ENCODE measurements around the gene BSG.

DNA sequence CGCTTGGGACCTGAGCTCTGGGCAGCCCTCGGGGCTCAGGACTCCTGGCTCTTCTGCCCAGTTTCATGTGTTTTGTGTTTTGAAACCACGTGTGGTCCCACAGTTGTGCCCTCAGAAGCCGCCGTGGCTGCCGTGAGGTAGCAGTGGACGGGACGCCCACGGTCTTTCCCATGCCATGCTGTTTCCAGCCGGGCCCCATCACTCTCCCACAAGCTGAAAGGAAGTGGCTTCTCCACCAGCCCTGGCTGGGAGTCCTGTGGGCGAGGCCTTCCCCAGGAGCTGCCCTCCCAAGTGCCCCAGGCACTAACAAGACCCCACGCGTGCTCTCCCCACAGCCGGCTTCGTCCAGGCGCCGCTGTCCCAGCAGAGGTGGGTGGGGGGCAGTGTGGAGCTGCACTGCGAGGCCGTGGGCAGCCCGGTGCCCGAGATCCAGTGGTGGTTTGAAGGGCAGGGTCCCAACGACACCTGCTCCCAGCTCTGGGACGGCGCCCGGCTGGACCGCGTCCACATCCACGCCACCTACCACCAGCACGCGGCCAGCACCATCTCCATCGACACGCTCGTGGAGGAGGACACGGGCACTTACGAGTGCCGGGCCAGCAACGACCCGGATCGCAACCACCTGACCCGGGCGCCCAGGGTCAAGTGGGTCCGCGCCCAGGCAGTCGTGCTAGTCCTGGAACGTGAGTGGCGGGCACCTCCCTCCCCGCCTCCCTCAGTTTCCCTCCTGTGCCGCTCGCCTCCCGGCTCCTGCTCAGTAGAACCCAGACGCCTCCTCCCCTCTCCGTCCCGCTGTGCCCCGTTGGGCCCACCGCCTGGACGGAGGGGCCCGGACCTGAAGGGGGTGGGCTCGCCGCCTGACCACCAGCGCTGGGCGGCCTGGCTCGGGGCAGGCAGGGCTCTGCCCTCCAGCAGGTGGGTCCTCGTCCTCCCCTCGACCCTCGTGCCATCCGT is 5.3 kb downstream of the BSG start:
- no peak for TF ChIP-seq POLR2A (IDR thresholded peaks at IDR 0.05)
- TF ChIP-seq, protein P1, sequence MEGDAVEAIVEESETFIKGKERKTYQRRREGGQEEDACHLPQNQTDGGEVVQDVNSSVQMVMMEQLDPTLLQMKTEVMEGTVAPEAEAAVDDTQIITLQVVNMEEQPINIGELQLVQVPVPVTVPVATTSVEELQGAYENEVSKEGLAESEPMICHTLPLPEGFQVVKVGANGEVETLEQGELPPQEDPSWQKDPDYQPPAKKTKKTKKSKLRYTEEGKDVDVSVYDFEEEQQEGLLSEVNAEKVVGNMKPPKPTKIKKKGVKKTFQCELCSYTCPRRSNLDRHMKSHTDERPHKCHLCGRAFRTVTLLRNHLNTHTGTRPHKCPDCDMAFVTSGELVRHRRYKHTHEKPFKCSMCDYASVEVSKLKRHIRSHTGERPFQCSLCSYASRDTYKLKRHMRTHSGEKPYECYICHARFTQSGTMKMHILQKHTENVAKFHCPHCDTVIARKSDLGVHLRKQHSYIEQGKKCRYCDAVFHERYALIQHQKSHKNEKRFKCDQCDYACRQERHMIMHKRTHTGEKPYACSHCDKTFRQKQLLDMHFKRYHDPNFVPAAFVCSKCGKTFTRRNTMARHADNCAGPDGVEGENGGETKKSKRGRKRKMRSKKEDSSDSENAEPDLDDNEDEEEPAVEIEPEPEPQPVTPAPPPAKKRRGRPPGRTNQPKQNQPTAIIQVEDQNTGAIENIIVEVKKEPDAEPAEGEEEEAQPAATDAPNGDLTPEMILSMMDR (IDR thresholded peaks at IDR 0.05) = no peak
- TF ChIP-seq EP300 (IDR thresholded peaks at IDR 0.05) = no peak
